ENCODE measurements around the gene SMCR8. TPM values are rescaled to one million over a fixed set of nuclear protein-coding genes. Genes with fewer than 3 reads are reported as not detected.
A peak's percentile ranks its signal among the peaks of the same experiment; 100 is the strongest.
"Not testable (repeated sequence)": the region's sequence is repeated elsewhere in the genome, so short reads cannot be mapped to it uniquely, and the experiment has no call there.

SMCR8 gene, protein sequence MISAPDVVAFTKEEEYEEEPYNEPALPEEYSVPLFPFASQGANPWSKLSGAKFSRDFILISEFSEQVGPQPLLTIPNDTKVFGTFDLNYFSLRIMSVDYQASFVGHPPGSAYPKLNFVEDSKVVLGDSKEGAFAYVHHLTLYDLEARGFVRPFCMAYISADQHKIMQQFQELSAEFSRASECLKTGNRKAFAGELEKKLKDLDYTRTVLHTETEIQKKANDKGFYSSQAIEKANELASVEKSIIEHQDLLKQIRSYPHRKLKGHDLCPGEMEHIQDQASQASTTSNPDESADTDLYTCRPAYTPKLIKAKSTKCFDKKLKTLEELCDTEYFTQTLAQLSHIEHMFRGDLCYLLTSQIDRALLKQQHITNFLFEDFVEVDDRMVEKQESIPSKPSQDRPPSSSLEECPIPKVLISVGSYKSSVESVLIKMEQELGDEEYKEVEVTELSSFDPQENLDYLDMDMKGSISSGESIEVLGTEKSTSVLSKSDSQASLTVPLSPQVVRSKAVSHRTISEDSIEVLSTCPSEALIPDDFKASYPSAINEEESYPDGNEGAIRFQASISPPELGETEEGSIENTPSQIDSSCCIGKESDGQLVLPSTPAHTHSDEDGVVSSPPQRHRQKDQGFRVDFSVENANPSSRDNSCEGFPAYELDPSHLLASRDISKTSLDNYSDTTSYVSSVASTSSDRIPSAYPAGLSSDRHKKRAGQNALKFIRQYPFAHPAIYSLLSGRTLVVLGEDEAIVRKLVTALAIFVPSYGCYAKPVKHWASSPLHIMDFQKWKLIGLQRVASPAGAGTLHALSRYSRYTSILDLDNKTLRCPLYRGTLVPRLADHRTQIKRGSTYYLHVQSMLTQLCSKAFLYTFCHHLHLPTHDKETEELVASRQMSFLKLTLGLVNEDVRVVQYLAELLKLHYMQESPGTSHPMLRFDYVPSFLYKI
- 5.1 TPM for total RNA-seq

DNA sequence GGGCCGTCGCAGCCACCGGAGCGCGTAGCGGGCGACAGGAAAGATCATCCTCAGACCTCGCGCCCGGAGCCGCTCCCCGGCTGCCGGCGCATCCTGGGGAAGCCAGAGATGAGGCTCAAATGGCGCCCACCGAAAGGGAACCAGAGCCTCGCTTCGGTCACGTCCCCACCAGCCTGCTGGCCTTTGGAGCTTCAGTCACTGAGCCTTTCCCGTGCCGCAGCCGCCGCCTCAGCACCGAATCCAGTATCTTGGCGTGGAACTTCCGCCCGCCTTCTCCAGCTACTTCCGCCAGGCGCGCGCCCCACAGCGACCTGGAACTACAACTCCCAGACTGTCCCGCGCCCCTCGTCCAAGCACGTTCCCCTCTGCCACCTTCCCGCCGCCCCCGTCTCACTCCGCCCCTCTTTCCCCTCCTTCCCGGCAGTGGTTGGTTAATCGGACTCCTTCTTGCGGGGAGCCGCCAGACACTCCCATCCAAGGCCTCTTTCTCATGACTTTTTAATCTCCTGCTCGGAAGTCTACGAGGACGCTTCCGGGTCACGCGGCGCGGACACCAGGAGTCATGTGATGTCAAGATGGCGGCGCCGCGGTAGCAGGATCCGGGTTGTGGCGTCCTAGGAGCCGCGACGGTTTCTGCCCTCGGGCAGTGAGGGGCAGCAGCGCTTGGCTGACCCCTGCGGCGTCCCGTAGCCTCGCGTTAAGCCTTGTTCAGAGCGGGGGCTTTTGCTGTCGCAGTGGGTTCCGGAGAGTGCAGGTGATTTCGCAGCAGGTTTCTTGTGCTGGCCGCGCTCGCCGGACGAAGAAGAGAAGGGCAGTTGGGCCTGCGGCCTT is at the start of gene SMCR8, which contains the start of gene TOP3A:
Gene SMCR8, plus strand, starts transcription at position 563 of the 831 bp plus-strand sequence. CDS start 497 bp downstream, outside the sequence.
Gene TOP3A, minus strand, starts transcription at position 264 of the 831 bp plus-strand sequence. Its CDS starts 216 bp downstream, at position 48.
- peak; percentile 93 for ATAC-seq
- peak; percentile 97 for DNase-seq (ENCODE audit: low spot score)

DNA sequence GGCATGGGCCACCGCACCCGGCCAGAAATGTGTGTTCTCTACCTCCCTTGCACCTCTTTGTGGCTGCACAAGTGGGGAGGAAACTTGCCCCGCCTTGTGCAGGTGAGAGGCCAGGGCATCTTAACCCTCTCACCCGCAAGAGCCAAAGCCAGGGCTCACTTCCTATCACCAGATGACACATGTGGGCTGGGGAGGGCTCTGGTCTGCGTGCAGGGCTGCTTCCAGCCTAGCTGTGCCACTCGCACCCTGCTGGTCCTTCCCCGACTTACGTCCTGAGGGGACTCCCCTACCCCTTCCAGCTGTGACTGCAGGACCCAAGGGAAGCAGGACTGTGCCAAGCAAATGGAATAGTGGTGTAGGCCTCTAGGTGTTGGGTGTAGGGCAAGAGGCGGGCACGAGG is 47.7 kb upstream of the SMCR8 start:
- no peak for ATAC-seq

DNA sequence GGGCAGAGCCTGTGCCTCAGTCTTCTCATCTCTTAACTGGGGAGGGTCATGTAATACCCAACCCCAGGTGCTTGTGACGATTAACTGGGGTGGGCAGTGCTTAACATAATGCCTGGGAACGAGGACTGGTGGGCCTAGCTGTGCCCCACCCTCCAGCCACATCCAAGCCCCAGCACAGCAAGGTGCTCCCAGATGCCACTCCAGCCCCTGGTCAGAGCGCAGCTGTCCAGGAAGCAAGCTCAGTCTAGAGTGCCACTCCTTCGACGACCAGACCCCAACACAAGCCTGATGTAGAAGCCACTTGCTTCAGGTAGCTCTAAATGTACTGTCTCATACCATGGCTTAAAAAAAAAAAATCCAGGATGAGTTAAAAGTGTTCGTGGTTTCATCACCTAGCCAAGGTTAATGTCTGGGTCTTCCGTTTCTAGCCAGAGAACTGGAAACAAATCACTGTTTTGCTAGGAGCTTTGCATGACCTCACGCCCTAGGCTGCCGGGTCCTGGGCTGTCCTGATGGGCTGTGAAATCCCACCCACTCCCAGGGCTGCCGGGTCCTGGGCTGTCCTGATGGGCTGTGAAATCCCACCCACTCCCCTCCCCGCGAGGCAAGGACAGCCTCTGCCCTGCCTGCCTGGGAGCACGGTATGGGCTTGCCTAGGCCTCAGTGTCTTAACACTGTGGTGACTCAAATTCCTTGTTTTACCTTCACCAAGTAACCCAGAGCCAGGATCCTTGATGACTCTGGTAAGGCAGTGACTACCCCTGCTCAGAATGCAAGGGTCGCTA is 47.0 kb upstream of the SMCR8 start:
- ATAC-seq: peak; percentile 20
- DNase-seq (ENCODE audit: low spot score): no peak

More for the DNA sequence above, 47.7 kb upstream of the SMCR8 start:
- DNase-seq (ENCODE audit: low spot score): no peak

DNA sequence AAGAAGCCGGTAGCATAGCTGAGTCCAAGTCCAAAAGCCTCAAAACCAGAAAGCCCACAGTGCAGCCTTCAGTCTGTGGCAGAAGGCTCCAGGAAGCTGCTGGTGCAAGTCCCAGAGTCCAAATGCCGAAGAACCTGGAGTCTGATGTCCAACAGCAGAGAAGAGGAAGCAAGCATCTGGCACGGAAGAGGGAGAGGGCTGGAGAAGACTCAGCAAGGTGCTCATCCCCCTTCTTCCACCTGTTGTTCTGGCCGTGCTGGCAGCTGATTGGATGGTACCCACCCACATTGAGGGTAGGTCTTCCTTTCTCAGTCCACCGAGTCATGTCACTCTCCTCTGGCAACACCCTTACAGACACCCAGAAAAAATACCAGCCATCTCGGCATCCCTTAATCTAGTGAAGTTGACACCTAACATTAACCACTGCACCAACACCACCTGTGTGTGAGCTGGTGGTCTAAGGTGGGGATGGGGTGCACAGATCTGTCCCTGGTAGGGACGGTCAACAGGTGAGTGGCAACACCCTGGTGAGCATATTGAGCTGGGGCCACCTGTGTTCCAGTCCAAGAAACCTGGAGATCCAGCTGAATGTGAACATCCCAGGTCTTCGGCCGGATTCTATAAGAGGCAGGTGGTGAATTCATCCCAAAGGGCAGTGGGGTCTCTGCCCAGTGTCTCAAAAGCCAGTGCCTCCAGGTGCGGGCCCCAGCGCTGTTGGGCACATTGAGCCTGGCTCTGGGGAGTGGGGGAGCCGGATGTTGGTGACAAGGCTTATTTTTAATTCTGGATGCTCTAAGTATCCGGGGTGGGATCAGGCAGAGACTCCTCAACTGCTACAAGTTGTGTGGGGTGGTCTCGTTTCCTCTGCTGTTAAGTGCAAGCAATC is 44.8 kb upstream of the SMCR8 start:
- ATAC-seq (peak; percentile 13), DNase-seq (ENCODE audit: low spot score) (no peak)

DNA sequence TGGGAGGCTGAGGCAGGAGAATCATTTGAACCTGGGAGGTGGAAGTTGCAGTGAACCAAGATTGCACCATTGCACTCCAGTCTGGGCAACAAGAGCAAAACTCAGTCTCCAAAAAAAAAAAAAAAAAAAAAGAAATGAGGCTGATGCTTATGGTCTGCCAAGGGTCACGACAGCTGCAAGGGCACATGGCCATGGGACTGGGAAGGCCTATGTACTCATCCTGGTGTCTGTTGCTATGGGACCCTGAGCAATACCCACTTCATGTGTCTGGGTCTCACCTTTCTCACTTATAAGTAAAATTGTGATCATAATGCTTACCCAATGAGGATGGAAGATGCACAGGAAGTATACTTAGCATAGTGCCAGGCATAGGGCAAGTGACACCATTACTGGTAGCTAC is 38.0 kb upstream of the SMCR8 start:
- no peak for DNase-seq (ENCODE audit: low spot score)
- ATAC-seq: no peak

DNA sequence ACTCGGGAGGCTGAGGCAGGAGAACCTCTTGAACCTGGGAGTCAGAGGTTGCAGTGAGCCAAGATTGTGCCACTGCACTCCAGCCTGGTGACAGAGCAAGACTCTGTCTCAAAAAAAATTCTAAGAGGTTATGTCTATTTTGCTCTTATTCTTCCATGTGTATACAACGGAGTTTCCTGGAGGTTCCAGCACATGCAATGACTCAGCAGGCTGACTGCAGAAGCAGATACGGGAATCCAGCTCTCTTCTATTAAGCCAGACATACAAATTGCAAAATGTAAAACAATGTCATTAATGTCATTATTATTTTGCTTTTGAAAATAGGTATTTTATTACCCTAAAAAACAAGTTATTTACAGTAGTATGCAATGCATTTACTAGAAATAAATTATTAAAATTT is 36.2 kb upstream of the SMCR8 start:
- ATAC-seq (no peak), DNase-seq (ENCODE audit: low spot score) (no peak)

DNA sequence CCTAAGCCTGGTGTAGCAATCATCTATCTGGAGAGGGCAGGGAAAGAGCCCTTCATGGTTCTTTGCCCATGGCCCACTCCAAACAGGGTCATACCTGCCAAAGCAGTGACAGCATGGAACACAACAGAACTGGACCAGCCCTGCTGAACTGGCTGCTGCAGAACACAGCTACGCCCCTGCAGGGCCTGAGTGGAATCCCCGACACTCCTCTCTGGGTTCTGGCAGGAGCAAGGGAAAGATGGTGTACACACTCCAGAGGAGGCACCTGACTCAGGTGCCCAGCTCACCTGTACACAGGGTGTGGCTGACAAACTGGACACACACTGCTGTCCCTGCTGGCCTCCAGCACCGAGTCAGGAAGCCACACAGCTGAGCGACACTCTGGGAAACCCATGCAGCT is 34.8 kb upstream of the SMCR8 start:
- DNase-seq (ENCODE audit: low spot score) (no peak), ATAC-seq (no peak)

DNA sequence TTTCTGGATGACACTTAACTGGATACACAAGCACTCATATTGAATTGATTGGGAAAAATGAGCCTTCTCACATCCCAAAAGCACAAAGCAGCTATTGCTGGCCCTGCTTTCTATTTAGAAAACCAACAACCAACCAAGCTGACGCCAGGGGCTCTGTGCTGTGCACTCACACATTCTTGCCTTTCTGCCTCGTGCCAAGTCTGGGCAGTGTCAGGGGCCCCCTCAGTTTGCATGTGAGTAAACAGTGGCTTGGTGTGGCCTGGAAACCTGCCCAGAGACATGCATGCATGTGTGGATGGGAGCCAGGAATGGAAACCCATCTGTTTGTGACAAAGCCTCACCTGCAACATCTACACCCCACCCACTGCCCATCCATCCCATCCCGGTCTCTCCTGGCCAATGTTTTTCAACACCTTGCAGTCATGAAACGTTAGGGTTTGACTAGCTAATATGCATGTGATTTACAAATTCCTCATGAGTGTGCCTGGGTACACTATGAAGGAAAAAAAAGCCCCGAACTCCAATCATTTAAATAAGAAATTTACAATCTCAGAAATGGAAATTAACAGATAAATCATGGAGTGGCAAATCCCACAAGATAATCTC is 34.2 kb upstream of the SMCR8 start:
- DNase-seq (ENCODE audit: low spot score) (no peak), ATAC-seq (no peak)

DNA sequence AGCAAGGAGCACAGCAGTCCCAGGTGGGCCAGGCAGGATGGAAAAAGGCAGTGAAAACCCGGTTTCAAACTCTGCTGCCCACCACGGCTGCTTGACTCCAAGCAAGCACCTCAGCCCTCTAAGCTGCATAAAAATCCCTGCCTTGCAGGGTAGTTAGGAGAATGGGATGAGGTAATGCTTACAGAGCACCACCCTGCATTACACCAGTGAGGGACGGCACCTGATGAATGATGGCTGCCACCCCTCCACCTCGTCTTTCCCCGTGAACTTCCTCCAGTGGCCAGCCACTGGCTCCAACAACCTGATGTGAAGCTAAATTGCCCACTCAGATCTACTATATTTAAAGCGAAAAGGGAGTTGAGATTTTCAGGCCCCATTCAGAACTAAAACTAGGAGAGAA is 33.3 kb upstream of the SMCR8 start:
- DNase-seq (ENCODE audit: low spot score) (no peak), ATAC-seq (no peak)

DNA sequence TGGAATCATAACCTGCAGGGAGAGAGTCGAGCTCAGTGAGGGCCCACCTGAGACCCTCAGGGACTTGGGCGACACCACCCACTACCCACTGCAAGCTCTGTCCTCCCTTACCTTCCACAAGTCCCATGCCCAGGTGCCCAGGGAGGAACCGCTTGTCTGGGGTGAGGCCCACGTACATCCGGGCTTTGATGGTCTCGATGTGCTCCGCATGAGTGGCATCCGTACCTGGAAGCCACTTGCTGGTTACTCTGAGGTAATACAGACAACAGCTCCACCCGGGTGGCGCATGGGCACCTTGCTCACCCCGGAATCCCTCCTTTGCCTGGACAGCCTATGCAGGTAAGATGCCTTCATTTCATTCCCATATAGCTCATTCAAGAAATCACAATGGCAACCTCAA is 29.8 kb upstream of the SMCR8 start:
- ATAC-seq (no peak), DNase-seq (ENCODE audit: low spot score) (no peak)

DNA sequence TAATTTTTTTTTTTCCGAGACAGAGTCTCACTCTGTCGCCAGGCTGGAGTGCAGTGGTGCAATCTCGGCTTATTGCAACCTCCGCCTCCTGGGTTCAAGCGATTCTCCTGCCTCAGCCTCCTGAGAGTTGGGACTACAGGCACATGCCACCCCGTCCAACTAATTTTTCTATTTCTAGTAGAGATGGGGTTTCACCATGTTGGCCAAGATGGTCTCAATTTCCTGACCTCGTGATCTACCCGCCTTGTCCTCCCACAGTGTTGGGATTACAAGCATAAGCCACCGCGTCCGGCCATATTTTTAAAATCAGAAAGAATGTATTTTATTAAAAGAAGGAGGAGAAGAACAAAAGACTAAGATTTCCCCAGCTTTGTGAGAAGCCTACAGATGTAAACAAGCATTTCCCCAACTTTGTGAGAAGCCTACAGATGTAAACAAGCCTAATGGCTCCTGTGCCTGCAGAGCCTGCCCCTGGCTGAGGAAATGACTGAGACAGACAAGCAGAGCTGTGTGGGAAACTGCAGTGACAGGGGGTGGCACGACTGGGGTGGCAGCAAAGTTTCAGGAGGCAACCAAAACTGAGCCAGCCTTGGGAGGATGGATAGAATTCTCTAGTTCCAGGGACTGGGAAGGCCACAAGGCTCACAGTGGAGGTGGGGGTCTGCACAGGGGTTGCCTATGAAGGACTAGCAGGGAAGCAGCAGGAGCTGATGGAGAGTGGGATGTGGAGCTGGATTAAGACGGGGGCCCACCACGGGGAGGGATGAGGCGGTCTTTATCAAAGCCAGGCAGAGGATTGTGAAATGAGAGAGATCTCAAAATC is 23.2 kb upstream of the SMCR8 start:
- no peak for ATAC-seq
- DNase-seq (ENCODE audit: low spot score): no peak

DNA sequence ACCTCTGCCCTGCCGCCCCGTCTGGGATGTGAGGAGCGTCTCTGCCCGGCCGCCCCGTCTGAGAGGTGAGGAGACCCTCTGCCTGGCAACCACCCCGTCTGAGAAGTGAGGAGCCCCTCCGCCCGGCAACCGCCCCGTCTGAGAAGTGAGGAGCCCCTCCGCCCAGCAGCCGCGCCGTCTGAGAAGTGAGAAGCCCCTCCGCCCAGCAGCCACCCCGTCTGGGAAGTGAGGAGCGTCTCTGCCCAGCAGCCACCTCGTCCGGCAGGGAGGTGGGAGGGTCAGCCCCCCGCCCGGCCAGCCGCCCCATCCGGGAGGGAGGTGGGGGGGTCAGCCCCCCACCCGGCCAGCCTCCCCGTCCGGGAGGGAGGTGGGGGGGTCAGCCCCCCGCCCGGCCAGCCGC is 17.0 kb upstream of the SMCR8 start:
- not testable (repeated sequence) for DNase-seq (ENCODE audit: low spot score); ATAC-seq

DNA sequence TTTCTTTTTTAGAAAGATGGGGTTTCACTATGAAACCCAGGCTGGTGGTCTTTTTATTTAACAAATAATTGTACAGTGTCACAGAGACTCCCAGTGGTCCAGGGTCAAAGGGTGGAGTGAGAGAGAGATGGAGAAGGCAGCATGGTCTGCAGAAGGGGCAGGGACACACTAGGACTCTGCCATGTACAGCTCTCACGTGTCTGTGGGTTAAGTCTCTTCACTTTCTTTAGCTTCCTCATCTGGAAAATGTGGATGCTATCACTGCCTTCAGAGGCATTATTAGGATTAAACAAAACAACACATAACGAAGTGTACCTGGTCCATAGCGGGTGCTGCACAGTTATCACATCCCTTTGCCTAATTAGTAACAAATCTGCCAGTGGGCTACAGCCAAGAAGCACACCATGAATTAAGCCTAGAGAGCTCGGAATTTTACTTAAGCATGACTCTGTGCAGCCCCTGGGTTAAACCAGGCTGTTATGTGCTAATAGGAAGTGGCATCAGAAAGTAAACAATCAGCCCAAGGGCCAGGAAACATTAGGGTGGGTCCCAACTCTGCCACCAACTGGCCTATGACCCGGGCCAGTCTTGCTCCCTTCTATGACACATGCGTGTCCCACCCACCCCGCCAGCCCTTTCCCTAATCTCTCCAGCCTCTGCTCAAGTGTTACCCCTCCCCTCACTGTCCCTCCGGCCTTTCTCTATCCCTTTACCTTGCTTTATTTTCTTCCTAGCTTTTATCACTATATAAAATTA is 14.2 kb upstream of the SMCR8 start:
- DNase-seq (ENCODE audit: low spot score): no peak
- ATAC-seq: peak; percentile 36

DNA sequence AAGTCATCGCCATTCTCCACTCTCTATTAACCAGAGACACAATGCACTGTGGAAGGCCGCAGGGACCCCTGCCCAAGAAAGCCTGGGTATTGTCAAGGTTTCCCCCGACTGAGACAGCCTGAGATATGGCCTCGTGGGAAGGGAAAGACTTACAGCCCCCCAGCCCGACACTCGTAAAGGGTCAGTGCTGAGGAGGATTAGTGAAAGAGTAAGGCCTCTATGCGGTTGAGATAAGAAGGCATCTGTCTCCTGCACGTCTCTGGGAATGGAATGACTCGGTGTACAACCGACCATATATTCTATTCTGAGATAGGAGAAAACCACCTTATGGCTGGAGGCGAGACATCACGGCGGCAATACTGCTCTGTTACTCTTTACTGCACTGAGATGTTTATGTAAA is 11.9 kb upstream of the SMCR8 start:
- not testable (repeated sequence) for ATAC-seq; DNase-seq (ENCODE audit: low spot score)

DNA sequence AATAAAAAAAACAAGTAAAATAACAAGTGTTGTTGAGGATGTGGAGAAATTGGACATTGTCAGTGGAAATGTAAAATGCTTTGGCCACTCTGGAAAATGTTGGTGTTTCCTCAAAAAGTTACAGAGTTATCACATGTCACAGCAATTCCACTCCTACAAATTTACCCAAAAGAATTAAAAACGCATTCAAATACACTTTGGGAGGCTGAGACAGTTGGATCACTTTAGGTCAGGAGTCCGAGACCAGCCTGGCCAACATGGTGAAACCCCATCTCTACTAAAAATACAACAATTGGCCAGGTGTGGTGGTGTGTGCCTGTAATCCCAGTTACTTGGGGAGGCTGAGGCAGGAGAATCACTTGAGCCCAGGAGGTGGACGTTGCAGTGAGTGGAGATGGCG is 5.9 kb upstream of the SMCR8 start:
- DNase-seq (ENCODE audit: low spot score): no peak
- ATAC-seq: no peak

DNA sequence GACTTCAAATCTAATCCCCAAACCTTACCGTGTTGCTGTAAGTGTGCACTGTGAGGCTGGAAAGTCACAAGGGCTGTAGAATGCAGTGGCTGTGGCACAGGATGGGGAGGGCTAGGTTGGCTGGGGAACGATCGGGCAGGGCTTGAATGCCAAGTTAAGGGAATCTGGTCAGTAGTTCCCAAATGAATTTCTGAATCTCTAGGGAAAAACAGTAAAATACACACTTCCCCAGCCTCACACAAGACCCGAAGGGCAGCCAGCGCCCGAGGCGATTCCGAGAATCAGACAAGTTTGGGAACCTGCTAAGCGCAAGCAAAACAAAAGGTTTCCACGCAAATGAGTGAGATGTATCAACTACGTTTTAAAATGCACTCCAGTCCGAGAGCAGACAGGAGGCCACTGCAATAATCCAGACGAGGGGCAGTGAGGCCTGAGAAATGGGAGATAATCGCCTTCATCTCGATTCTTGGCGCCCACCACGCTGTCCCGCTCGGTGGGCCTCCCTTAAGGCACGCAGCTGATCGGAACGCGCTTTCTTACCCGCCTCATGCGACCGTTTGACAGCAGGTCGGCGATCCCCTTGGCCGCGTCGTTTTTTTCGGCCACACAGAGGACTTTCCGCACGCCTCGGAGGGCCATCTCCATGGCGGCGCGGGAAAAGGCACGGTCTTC is 898 bp upstream of the SMCR8 start:
- no peak for DNase-seq (ENCODE audit: low spot score)
- ATAC-seq: peak; percentile 20

All from left lobe of liver (tissue), 2 donors.